Motor neuron (in vitro differentiated cells): ENCODE measurements around the gene ZNF584. TPM values are rescaled to one million over a fixed set of nuclear protein-coding genes. Genes with fewer than 3 reads are reported as not detected.
"Not testable (repeated sequence)": the region's sequence is repeated elsewhere in the genome, so short reads cannot be mapped to it uniquely, and the experiment has no call there.

Experiments used
- ATAC-seq, 8 experiments: fragments of 200-7000 bp; cut with Tn5 transposase; replicated peaks in 6 of 8; 2 replicates each; pipeline ENCODE4 v1.8.0; 2021; ENCODE audit warnings: mild to moderate bottlenecking in 8 of 8, moderate library complexity in 8 of 8
- H3K27ac ChIP-seq, 2 donors: fragments of 250-450 bp; sonication (Bioruptor Pico); 2 replicates each; pipeline ENCODE4 v1.9.0; 2021; ENCODE audit warnings: antibody characterized with exemption in 2 of 2, mild to moderate bottlenecking in 2 of 2, moderate library complexity in 1 of 2
- H3K4me1 ChIP-seq, 2 donors: fragments of 250-450 bp; sonication (Bioruptor Pico); replicated peaks in 1 of 2; 2 replicates each; pipeline ENCODE4 v1.6.1; 2021; ENCODE audit warnings: antibody characterized with exemption in 2 of 2, mild to moderate bottlenecking in 2 of 2, moderate library complexity in 1 of 2
- H3K4me3 ChIP-seq, 5 donors: fragments of 250-450 bp; sonication (Bioruptor Pico); 2 replicates each; pipeline ENCODE4 v1.9.0; 2021; ENCODE audit warnings: antibody characterized with exemption in 5 of 5, mild to moderate bottlenecking in 5 of 5, moderate library complexity in 4 of 5
- WGBS, 10 experiments: fragments of 450-650 bp; shearing (Covaris generic); methylation state at CpG; one replicate each; pipeline ENCODE4 v1.0.0; 2022; 5-methylcytosine and 5-hydroxymethylcytosine counted together
- in situ Hi-C, 9 experiments: fragments of 400-800 bp; cut with MboI; loops; one replicate each; pipeline ENCODE4 v1.15.0; 2021; ENCODE audit warnings: low sequenced_read_pairs in 9 of 9, low pct_unique_long_range_greater_than_20kb in 2 of 9; ENCODE audit not compliant: unreplicated experiment in 9 of 9
- total RNA-seq, 8 experiments: library from RNA; unstranded; fragments of 300-600 nt; gene quantifications; 2 replicates each; pipeline versions ENCODE4 v1.2.3 to v1.2.4, GENCODE V29; 2022

ZNF584 gene
- total RNA-seq, 8 experiments from 2014 or later: 15.1 to 23.3 (median 17.5) TPM

- peaks cover 9 to 10% of the 10 kb centered on the region in 2 donors for H3K4me1 ChIP-seq
- H3K4me3 ChIP-seq: peak within 1 kb of the TSS; percentile 36 to 71 (median 52)
- peak; percentile 97 to 99 (median 98) for ATAC-seq
- peak within 1 kb of the TSS; percentile 89 to 93 for H3K27ac ChIP-seq
- in situ Hi-C loops: no loop called here
- 0 to 47% (median 19%) methylated on average over 2 to 22 of the region's 59 CpGs; no CpG with 5 or more reads in 6 of the 10 experiments for WGBS, 10 experiments
Observed at GRCh38 chr19:58439576-58440554, 31.4 kb downstream of the ZNF584 start, which contains the start of gene ZNF132. ZNF132 (minus strand) TSS chr19:58440153; CDS start chr19:58439821, 332 bp downstream.

DNA sequence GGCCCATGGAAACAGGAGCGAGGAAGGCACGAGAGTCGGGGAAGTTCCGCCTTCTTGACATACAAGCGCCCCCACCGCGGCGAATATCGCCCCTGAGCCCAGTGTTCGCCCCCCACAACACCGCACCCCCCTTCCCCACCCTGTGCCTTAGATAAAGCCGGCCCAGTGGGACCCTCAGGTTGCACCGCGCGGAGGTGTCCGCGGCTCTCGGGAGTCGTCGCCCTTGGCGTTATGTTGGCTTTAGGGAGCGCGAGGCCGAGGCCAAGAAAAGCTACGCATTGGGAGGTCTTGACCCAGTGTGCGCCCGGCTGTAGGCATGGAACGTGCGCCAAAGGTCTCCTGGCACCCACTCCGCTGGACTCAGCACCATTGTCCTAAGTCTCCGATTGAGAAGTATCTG lies 32.1 kb downstream of the ZNF584 start:
- WGBS, 10 experiments: 75 to 91% methylated on average over 4 to 5 of the region's 31 CpGs; no CpG with 5 or more reads in 8 of the 10 experiments
- in situ Hi-C loops: no loop called here
- H3K4me3 ChIP-seq: peak overlapping the region; percentile 23 to 58 (median 40)
- peak in 1 of 8 experiments; percentile 1 for ATAC-seq
- peak overlapping the region; percentile 89 to 93 for H3K27ac ChIP-seq
- peaks cover 9 to 10% of the 10 kb centered on the region in 2 donors for H3K4me1 ChIP-seq

GRCh38 chr19:58442986-58443385 lies 34.5 kb downstream of the ZNF584 start:
- H3K4me3 ChIP-seq, ATAC-seq, in situ Hi-C loops, H3K27ac ChIP-seq: not testable (repeated sequence)
- H3K4me1 ChIP-seq: peaks cover 9 to 10% of the 10 kb centered on the region in 2 donors
- 33 to 81% (median 62%) methylated on average over 1 to 7 of the region's 7 CpGs; no CpG with 5 or more reads in 2 of the 10 experiments for WGBS, 10 experiments

GRCh38 chr19:58448860-58449259 lies 40.4 kb downstream of the ZNF584 start:
- ATAC-seq, in situ Hi-C loops, H3K4me1 ChIP-seq, H3K27ac ChIP-seq, H3K4me3 ChIP-seq: not testable (repeated sequence)
- 0 to 71% (median 47%) methylated on average over 2 to 3 of the region's 3 CpGs; no CpG with 5 or more reads in 2 of the 10 experiments for WGBS, 10 experiments

DNA sequence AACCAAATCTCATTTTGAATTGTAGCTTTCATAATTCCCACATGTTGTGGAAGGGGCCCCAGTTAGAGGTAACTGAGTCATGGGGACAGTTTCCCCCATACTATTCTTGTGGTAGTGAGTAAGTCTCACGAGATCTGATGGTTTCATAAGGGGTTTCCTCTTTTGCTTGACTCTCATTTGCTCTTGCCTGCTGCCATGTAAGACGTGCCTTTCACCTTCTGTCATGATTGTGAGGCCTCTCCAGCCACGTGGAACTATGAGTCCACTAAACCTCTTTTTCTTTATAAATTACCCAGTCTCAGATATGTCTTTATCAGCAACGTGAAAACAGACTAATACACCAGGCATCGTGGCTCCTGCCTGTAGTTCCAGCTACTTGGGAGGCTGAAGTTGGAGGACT lies 41.5 kb downstream of the ZNF584 start:
- H3K27ac ChIP-seq, in situ Hi-C loops, H3K4me1 ChIP-seq, H3K4me3 ChIP-seq, ATAC-seq: not testable (repeated sequence)
- 0 to 100% (median 39%) methylated on average over 1 to 5 of the region's 5 CpGs; no CpG with 5 or more reads in 1 of the 10 experiments for WGBS, 10 experiments

- peak overlapping the region; percentile 45 to 58 for H3K27ac ChIP-seq
Observed at GRCh38 chr19:58450856-58451357, 42.5 kb downstream of the ZNF584 start.

GRCh38 chr19:58451358-58452101 lies 43.1 kb downstream of the ZNF584 start, which contains the start of gene ZNF324B:
ZNF324B (plus strand) TSS chr19:58451622; CDS start chr19:58453702, 2,080 bp downstream.
- Histone ChIP-seq H3K4me1 (peaks cover 5 to 6% of the 10 kb centered on the region in 2 donors), H3K27ac (peak within 1 kb of the TSS; percentile 45 to 70), H3K4me3 (peak within 1 kb of the TSS; percentile 63 to 96 (median 79))
- in situ Hi-C loops: no loop called here
- WGBS, 10 experiments: 0% methylated on average over 3 to 14 of the region's 79 CpGs; no CpG with 5 or more reads in 4 of the 10 experiments
- ATAC-seq: peak; percentile 94 to 98 (median 96)

More at GRCh38 chr19:58450856-58451357, 42.5 kb downstream of the ZNF584 start:
- WGBS, 10 experiments: 0 to 20% (median 0%) methylated on average over 1 to 6 of the region's 11 CpGs; no CpG with 5 or more reads in 2 of the 10 experiments
- in situ Hi-C loops: no loop called here
- peak overlapping the region; percentile 63 to 96 (median 79) for H3K4me3 ChIP-seq
- ATAC-seq: peak; percentile 2 to 47 (median 32)
- peaks cover 5 to 6% of the 10 kb centered on the region in 2 donors for H3K4me1 ChIP-seq

DNA sequence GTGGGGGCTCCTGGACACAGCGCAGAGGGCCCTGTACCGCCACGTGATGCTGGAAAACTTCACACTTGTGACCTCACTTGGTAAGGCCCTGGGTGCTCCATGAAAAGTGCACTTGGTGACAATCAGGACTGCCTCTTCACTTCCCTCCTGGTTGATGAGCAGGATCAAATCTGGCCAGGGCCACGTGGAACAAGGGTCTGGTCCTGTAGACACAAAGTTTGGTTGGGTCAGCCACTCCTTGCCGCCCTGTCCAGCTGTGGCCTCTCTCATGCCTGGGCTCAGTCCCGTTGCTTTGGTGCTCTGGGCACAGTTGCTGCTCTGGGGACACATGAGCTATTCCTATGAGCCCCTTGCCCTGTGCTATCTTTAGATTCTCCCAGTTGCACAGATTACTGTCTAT lies 45.3 kb downstream of the ZNF584 start:
- in situ Hi-C loops: no loop called here
- Histone ChIP-seq H3K4me1 (peaks cover 5 to 6% of the 10 kb centered on the region in 2 donors), H3K4me3 (no peak overlapping the region), H3K27ac (no peak overlapping the region)
- WGBS, 10 experiments: 75 to 94% methylated on average over 2 to 3 of the region's 6 CpGs; no CpG with 5 or more reads in 8 of the 10 experiments
- no peak for ATAC-seq

GRCh38 chr19:58455306-58455705 lies 46.9 kb downstream of the ZNF584 start:
- H3K4me3 ChIP-seq: no peak overlapping the region
- H3K4me1 ChIP-seq: peaks cover 5 to 6% of the 10 kb centered on the region in 2 donors
- in situ Hi-C loops: no loop called here
- no peak for ATAC-seq
- 84 to 100% (median 100%) methylated on average over 2 to 5 of the region's 21 CpGs; no CpG with 5 or more reads in 6 of the 10 experiments for WGBS, 10 experiments
- H3K27ac ChIP-seq: no peak overlapping the region

GRCh38 chr19:58456111-58456510 lies 47.7 kb downstream of the ZNF584 start:
- WGBS, 10 experiments: 84 to 100% methylated on average over 3 to 8 of the region's 35 CpGs; no CpG with 5 or more reads in 8 of the 10 experiments
- ATAC-seq: no peak
- in situ Hi-C loops: no loop called here

GRCh38 chr19:58460039-58460438 lies 51.6 kb downstream of the ZNF584 start:
- 0 to 100% (median 80%) methylated on average over 1 to 2 of the region's 2 CpGs; no CpG with 5 or more reads in 3 of the 10 experiments for WGBS, 10 experiments
- Histone ChIP-seq H3K4me3 (no peak overlapping the region), H3K27ac (no peak overlapping the region), H3K4me1 (no peaks in the 10 kb centered on the region)
- in situ Hi-C loops: no loop called here
- ATAC-seq: no peak

More at GRCh38 chr19:58456111-58456510, 47.7 kb downstream of the ZNF584 start:
- H3K27ac ChIP-seq: no peak overlapping the region
- peaks cover 3 to 5% of the 10 kb centered on the region in 2 donors for H3K4me1 ChIP-seq
- no peak overlapping the region for H3K4me3 ChIP-seq

GRCh38 chr19:58466089-58466759 lies 57.8 kb downstream of the ZNF584 start:
- peak; percentile 4 to 34 (median 26) for ATAC-seq

More at GRCh38 chr19:58466089-58466759, 57.8 kb downstream of the ZNF584 start:
- Histone ChIP-seq H3K4me3 (peak overlapping the region; percentile 48 to 90 (median 67)), H3K27ac (no peak overlapping the region), H3K4me1 (peaks cover 8% of the 10 kb centered on the region in 2 donors)
- in situ Hi-C loops: no loop called here
- WGBS, 10 experiments: 21 to 71% (median 38%) methylated on average over 4 to 16 of the region's 20 CpGs
